Inflammatory macrophage (primary cell): ENCODE results near the gene TMED4.

ENCODE experiments used
- DNase-seq, 2 donors: peaks; one replicate each; pipeline ENCODE4 v3.0.0-alpha.2; 2020 to 2022
- total RNA-seq, 18 experiments: gene quantifications; one replicate each; lab custom pipeline; 2026; ENCODE audit warnings: mixed read lengths in 6 of 18, inconsistent platforms in 2 of 18; lab: John Stamatoyannopoulos, UW

The TMED4 gene
- total RNA-seq, result 70.6 to 105 (median 89.8) reads per million in 18 experiments

DNA sequence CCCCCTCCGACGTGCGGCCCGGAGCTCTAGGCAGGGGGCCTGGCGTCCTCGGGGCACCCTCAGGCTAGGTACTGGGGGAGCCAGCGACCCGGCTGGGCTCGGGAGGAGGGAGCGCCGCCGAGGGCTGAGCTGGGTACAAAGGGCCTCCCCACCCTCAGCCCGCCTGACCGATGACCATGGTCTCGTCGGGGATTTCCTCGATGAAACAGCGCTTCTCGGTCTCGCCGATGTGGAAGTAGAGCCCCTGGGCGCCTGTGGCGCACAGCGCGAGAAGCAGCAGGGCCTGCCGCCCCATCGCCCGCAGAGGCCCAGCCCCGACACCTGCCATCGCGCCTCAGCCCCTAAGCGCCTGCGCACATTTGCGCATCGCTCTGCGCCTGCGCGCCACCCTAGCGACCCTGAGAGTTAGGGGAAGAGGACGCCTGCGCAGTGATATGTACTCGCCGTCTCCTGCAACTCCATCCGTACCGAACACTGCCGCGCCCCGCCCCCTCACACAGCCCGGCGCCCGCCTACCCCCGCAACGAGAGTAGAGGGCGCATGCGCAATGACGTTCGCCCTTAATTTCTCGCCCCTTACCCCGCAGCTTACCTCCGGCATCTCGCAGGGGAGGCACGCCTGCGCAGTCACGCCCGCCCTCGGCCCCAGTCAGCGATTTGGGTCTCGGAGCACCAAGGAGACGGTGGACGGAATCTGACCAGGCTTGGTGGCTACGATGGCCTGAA, at the start of gene TMED4:
TSS of gene TMED4 (minus strand) at position 353 of the 725 bp plus-strand sequence. CDS start at position 328, 25 bp downstream.
- peak; percentile 99 for DNase-seq

DNA sequence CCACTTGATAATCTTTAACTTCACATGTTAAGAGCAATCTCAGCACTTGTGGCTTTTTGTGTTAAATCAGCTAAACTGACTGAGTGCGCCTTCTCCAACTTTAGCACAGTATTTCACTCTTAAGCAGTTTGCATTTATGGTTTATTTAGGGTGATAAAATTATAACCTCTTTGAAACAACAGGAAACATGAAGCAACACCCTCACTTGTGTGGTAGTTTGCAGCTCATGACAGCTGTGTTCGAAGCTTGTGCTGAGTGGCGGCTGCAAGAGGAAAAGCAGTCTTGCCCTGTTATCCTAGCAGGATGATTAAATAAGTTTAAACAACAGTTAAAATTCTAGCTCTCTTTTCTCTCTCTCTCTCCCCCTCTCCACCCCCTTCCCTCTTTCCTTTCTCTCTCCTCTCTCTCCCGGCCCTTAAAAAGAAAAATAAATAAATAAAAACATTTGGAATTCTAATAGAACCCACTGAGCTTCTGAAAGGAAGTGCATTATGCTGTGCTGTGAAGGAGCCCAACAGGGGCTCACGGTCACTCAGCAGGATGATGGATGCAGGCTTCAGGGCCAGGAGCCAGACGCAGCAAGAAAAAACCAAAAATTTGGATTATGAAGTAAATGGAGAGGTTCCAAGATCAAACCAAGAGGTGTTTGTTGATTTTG, 49.6 kb upstream of the TMED4 start:
- DNase-seq, result peak; percentile 37 to 50

DNA sequence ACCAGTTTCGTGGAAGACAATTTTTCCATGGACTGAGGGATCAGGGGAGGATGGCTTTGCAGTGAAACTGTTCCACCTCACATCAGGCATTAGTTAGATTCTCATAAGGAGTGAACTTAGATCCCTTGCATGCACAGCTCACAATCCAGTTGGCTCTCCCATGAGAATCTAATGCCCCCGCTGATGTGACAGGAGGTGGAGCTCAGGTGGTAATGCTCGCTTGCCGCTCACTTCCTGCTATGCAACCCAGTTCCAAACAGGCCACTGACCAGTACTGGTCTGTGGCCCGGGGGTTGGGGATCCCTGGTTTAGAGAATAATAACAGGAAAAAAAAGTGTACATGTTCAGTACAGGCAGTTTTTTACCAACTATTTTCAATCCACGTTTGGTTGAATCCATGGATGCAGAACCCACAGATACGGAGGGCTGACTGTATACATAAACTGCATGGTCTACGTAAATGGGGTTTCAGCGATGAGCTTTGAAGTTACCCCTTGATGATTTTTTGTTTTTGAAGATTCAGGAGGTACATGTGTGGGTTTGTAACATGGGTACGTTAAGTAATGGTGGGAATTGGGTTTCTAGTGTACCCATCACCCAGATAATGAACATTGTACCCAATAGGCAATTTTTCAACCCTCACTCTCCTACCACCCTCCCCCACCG, 48.9 kb upstream of the TMED4 start:
- DNase-seq, result no peak

DNA sequence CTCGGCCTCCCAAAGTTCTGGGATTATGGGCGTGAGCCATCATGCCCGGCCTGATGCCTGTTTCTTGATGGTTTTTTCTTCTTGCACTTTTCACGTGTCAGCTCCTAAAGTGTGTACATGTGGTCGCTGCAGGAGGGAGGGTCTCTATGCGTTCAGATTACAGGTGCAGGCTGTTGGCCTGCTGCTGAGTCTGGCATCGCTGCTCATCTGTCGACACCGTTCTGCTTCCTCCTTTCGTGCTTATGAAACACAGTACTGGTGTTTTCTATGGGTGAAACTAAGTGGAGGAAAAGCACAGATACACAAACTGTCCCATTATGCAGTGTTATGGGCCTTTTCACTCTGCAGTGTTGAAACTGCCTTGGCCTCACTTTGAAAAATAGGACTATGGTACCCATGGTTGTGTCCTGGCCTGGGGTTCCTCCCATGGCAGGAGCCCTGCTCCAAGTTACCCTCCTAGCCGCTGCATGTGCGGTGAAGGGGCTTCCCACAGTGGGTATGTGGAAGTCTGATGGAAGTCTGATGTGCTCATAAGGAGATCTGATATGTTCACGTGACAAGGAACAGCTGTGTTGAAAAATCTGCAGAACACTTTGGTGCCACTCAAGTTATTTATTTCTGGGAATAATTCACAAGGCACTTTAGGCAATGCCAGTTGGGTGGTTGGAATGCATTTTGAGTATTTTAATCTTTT, 47.9 kb upstream of the TMED4 start:
- DNase-seq, result peak; percentile 56 to 57

DNA sequence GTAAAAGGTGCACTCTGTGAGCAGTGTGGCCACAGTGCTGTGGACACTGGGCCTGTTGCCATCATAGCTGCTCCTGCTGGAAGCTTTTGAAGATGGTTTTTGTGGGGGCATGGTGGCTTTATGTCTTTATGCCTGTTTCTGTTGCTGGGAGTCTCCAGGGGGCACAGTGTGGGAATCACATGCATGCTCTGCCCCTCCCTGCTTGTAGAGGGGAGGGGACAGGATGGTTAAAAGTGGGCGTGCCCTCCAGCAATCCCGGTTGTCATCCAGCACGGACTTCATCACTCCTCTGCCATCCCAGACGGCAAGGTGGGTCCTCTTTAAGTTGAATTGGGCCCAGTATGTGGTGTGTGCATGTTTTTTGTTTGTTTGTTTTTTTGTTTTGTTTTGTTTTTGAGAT, 44.6 kb upstream of the TMED4 start:
- DNase-seq, result no peak

DNA sequence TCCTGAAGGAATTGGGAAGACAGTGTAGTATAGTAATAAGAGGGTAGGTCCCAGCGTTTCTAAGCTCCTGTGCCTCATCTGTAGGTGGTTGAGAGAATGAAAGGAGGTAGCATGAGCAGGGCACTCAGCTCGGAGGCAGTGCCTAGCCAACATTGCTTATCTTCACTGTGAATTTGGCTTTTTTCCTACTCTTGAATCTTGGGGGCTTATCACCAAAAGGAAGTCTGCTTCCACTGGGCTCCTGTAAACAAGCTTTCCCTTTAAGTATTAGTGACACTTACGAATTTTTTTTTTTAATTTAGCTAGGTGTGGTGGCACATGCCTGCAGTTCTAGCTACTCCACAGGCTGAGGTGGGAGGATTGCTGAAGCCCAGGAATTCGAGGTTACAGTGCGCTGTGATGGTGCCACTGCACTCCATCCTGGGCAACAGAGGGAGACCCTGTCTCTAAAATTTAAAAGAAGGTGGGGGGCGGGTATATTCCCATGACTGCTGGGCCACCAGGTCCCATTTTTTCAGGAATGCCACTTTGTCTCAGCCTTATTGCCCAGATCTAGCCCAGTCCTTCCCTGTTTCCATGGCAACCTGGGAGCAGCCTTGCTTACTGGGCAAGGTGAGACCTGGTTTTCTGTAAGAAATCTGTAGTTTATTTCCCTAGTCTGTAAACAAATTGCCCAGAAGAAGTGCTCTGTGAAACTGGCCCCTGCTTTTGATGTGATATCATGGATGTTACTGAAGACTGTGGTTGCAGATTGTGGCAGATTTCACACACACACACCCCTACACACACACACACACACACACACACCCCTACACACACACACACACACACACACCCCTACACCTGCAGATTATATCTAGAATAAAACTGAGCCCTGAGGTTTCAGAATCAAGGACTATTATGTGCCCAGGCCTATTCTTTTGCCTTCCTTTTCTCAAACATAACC, 43.8 kb upstream of the TMED4 start:
- no peak for DNase-seq

DNA sequence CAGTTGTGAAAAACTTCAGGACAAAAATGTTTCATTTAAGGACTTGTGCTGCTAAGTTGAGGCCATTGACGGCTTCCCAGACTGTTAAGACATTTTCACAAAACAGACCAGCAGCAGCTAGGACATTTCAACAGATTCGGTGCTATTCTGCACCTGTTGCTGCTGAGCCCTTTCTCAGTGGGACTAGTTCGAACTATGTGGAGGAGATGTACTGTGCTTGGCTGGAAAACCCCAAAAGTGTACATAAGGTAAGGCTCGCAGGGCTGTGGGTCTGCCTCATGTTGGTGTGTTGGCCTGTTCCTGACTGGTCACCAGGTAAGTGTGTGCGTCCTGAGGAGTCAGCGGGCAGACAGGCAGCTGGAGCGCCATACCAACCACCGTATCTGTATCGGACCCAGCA, 42.3 kb upstream of the TMED4 start:
- DNase-seq, result no peak

DNA sequence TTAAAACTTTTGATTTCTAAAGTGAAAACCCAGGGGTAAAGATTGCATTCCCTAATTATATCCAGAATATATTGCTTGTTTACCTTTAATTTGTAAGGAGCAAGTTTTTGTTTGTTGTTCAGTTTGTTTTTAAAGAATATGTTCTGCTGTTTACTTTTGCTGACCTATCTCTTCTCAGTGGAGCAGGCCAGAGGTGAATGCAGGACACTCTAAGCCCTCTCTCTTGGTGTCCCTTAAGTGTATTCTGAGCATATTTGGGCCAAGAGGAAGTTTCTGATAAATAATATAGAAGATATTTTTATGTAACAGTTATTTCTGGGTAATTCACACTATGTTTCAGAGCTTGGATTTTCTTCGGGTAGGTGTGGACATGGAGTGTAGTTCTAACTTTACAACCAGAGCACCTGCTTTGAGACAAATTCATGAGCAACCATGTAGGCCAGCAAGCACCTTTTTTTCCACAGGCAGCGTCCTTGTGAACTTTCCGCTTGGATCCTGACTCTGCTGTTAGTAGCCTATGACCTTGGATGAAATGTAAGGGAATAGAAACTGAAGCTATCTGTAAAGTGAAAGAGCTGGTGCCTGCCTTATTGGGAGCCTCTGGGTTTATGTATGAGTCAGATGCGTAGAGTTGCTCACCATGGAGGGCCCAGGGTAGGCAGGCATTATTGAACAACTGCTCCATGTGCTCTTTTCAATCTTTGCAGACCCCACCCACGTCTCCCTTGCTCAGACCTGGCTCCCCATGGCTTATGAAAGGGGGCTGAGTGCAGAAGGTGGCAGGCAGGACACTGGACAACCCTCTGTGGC, 40.5 kb upstream of the TMED4 start:
- DNase-seq, result peak in 1 of 2 donors; percentile 22

DNA sequence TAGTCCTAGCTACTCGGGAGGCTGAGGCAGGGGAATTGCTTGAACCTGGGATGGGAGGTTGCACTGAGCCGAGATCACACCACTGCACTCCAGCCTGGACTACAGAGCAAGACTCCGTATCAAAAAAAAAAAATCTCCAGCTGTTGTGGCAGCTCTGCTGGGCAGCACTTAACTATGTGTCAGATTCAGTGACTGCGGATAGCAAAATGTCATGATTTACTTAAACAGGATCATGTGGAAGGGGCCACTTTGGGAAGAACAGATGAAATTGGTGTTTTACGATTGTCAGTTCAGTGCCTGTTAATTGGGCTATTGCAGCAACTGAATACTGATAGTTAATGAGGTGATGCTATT, 39.7 kb upstream of the TMED4 start:
- DNase-seq, result no peak

DNA sequence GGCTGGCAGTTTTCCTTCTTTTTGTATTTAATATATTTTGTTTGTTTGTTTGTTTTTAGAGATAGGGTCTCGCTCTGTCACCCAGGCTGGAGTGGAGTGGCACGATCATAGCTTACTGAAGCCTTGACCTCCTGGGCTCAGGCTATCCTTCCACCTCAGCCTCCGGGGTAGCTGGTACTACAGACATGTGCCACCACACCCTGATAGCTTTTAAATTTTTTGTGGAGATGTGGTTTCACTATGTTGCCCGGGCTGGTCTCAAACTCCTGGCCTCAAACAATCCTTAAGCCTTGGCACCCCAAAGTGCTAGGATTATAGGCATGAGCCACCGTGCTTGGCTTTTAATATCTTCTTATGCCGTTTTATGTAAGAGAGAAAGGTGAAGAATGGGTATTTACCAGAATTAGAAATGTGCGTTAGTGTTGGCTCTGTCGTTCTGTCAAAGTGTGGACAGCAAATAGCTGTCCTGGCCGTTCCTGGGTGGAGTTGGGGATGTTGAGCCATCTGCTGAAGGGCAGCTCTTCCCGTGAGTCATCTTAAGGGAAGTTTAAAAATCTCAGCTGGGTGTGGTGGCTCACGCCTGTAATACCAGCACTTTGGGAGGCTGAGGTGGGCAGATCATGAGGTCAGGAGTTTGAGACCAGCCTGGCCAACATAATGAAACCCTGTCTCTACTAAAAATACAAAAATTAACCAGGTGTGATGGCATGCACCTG, 39.2 kb upstream of the TMED4 start:
- peak; percentile 79 to 81 for DNase-seq

DNA sequence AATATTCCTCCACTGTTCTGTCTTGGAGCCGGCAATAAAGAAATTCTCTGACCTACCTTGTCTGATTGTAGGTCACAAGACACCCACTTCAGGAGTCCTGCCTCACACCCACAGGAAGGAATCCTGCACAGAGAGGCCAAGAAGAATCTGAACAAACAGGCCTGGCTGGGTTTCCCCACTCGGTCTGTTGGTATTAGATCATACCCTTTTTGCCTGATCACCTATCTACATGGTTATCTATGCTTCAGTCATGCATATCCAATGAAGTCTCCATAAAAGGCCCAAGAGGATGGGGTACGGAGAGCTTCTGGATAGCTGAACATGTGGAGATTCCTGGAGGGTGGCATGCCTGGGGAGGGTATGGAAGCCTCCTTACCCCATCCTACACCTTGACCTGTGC, 36.7 kb upstream of the TMED4 start:
- no peak for DNase-seq

DNA sequence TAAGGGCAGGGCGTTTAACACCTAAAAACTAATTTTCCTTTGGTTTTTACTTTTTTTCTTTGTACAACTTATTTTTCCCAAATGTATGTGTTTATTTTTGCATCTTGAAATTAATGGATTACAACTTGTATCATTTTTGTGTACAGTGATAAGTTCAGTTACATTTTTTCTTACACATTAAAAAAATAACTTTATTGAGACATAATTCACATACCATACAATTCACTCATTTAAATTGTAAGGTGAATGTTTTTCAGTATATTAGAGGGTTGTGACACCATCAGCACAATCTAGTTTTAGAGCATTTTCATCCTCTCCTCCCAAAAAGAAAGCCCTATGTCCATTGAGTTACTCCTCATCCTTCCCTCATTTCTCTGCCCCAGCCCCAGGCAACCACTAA, 36.0 kb upstream of the TMED4 start:
- no peak for DNase-seq

DNA sequence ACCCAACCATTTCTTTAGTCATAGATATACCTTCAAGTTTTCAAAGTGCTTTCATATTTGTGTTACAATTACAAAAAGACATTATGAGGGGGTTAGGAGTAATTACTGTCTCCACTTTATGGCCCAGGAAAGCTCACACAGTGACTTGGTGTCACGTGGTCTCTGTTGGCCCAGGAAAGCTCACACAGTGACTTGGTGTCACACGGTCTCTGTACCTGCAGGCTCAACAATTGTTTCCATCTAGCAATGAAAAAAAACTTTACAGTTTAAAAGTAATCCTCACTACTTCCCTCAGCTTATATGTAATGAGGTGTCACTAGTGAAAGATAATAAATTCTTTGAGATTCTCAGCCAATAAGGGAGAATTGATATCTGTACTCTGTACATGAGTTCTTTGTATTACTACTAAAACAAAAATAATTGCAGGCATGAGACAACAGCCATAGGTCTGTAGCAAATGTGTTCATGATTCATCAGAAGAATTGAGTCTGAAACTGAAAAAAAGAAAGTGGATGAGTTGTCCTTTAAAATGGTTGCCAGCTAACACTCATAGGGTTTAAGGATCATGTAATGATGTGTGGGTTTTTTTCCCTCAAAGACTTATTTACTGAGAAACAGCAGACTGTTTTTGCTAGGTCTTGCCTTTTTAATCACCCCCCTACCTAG, 35.3 kb upstream of the TMED4 start:
- no peak for DNase-seq

DNA sequence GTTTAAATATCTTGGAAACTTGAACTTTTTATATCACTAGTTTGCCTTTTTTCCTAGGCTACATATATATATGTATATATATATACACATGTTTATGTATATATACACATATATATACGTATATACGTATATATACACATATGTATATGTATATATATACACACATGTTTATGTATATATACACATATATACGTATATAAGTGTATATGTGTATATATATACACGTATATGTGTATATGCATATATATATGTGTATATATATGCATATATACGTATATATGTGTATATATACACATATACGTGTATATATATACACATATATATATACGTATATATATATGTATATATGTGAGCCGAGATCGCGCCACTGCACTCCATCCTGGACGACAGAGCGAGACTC, 34.5 kb upstream of the TMED4 start:
- DNase-seq, result no peak

DNA sequence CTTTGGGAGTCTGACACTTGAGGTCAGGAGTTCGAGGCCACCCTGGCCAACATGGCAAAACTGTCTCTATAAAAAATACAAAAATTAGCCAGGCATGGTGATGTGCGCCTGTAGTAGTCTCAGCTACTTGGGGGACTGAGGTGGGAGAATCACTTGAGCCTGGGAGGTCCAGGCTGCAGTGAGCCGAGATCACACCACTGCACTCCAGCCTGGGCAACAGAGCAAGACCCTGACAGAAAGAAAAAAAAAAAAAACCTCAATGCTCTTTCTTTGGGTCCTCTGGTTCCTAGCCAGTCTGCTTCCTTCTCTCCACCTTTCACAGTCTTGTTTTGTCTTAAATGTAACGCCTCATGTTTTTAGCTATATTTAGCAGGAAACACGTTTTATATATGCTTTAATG, 33.8 kb upstream of the TMED4 start:
- DNase-seq, result no peak

DNA sequence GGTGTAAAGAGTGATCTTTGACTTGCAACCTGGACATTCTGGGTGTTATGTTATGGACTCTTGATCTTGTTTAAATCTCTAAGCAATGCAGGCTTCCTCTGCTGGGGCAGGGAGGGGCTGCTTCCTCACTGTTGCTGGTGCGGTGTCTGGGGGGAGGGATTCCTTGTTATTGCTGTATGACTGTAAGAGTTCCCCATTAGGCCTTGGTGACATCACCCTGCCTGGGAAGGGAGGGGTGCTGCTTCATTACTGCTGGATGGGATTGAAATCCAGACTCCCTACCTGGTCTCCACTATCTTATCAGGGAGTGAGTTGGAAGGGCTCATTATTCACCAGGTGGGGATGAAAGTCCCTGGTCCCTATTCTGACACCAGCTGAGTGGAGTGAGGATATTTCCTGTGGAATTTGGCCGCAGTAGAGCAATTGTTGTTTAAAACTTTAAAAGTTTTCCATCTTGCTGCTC, 33.1 kb upstream of the TMED4 start:
- DNase-seq, result peak; percentile 84 to 86

DNA sequence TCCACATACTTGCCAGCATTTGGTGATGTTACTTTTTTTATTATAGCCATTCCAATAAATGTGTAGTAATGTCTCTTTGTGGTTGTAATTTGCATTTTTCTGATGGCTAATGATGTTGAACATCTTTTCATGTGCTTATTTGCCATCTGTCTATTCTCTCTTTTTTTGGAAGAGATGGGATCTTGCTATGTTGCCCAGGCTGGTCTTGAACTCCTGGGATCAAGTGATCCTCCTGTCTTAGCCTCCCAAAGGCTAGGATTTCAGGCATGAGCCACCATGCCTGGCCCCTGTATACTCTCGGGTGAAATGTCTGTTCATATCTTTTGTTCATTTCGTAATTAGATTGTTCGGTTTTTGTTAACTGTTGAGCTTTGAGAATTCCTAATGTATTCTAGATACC, 27.8 kb upstream of the TMED4 start:
- DNase-seq, result no peak

DNA sequence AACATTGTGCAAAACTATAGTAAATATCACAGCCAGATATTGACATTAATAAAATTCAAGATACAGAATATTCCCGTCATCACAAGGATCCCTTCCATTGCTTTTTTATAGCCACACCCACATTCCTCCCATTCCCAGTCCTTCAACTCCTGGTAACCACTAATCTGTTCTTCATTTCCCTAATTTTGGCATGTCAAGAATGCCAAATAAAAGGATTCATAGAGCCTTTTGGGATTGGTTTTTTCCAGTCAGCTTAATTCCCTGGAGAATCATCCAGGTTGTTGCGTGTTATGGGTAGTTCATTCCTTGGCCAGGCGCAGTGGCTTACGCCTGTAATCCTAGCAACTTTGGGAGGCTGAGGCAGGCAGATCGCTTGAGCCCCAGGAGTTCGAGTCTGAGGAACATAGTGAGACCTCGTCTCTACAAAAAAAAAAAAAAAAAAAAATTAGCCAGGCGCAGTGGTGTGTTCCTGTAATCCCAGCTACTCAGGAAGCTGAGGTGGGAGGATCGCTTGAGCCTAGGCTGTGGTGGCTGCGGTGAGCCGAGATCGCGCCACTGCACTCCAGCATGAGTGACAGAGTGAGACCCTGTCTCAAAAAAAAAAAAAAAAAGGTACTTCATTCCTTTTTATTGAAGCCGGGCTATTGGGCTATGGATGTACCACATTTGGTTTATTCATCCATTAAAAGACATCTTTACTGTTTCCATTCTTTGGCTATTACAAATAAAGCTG, 27.1 kb upstream of the TMED4 start:
- DNase-seq, result peak in 1 of 2 donors; percentile 17
